Lower lobe of right lung (tissue), 2 donors: ENCODE results near the gene BRAT1. TPM values are rescaled to one million over a fixed set of nuclear protein-coding genes. Genes with fewer than 3 reads are reported as not detected.
A peak's percentile ranks its signal among the peaks of the same experiment; 100 is the strongest.

Source experiments
- ATAC-seq, 2 donors: fragments of 200-7000 bp; cut with Tn5 transposase; one replicate each; pipeline ENCODE4 v1.9.1; 2020 to 2022; ENCODE audit warnings: mild to moderate bottlenecking in 2 of 2, moderate library complexity in 2 of 2
- DNase-seq: peaks from one replicate; pipeline ENCODE4 v3.0.0-alpha.2; 2020
- H3K27ac ChIP-seq: fragments of 200-600 bp; one replicate; pipeline ENCODE4 v1.8.0; 2022
- H3K27me3 ChIP-seq: fragments of 200-600 bp; one replicate; pipeline ENCODE4 v1.8.0; 2022; ENCODE audit warnings: low read depth
- H3K36me3 ChIP-seq: fragments of 200-600 bp; one replicate; pipeline ENCODE4 v1.8.0; 2022; ENCODE audit warnings: mild to moderate bottlenecking
- H3K4me1 ChIP-seq: fragments of 200-600 bp; one replicate; pipeline ENCODE4 v1.8.0; 2022
- H3K4me3 ChIP-seq: fragments of 200-600 bp; one replicate; pipeline ENCODE4 v1.8.0; 2022; ENCODE audit warnings: mild to moderate bottlenecking
- H3K9me3 ChIP-seq: fragments of 200-600 bp; one replicate; pipeline ENCODE4 v1.8.0; 2022
- intact Hi-C: fragments of 100-400 bp; cut with DNase I; formaldehyde crosslinking; loops from one replicate; pipeline ENCODE4 v1.11.0; 2022
- total RNA-seq: library from RNA; stranded (reverse); fragmentation: NEBNext Ultra II Directional; extraction: Animal tissue kit (Norgen Biotek cat#: 25700); gene quantifications from one replicate; pipeline ENCODE4 v1.2.1, GENCODE V29; 2021
- TF ChIP-seq, protein P1 (sequence below): fragments of 200-600 bp; IDR thresholded peaks from one replicate; pipeline ENCODE4 v1.8.0; 2022; ENCODE audit warnings: antibody characterized with exemption, mild to moderate bottlenecking
- donor health status: DM: no; HTN: yes; CAD: no; lungs with severe emphysema.

Gene BRAT1
- total RNA-seq, 1 donor from 2014 or later = 24.4 TPM

DNA sequence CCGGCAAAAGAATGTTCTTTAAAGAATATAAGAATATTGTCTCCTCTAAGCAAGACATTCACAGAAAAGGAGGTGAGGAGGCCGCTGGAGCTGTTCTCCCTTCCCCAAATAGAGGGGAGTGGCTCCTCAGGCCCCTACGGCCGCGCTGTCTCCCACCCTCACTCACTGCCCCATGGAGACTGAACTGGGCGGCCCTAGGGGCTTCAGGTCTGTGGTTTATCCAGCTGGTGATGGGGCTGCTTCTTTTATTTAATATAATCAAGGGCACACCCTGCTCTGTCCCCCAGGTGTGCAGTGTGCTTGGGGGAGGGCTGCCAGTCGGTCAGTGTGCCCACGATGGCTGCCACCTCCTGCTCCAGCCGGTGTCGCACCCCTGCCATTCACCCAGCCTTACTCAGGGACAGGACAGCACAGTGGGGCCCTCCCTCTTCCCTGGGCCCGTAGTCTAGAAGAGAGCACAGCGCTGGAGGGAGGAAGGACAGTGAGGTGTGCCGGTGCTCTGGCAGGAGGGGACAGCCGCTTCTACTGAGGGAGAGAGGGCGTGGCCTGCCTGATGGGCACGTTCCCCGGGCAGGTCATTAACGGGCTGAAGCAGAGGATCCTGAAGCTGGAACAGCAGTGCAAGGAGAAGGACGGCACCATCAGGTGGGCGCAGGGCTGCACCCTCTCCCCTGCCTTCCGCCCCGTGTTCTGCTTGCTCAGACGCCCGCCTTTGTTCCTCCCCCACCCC is 26.8 kb upstream of the BRAT1 start:
- H3K27ac ChIP-seq = no peak overlapping the region
- H3K4me1 ChIP-seq = no peaks in the 10 kb centered on the region
- H3K36me3 ChIP-seq = peaks cover 43% of the 10 kb centered on the region
- H3K27me3 ChIP-seq = no peaks in the 10 kb centered on the region
- ATAC-seq (no peak), DNase-seq (no peak)
- no peaks in the 10 kb centered on the region for H3K9me3 ChIP-seq
- TF ChIP-seq, protein P1, sequence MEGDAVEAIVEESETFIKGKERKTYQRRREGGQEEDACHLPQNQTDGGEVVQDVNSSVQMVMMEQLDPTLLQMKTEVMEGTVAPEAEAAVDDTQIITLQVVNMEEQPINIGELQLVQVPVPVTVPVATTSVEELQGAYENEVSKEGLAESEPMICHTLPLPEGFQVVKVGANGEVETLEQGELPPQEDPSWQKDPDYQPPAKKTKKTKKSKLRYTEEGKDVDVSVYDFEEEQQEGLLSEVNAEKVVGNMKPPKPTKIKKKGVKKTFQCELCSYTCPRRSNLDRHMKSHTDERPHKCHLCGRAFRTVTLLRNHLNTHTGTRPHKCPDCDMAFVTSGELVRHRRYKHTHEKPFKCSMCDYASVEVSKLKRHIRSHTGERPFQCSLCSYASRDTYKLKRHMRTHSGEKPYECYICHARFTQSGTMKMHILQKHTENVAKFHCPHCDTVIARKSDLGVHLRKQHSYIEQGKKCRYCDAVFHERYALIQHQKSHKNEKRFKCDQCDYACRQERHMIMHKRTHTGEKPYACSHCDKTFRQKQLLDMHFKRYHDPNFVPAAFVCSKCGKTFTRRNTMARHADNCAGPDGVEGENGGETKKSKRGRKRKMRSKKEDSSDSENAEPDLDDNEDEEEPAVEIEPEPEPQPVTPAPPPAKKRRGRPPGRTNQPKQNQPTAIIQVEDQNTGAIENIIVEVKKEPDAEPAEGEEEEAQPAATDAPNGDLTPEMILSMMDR = no peak
- intact Hi-C loops = no loop called here
- no peak overlapping the region for H3K4me3 ChIP-seq

DNA sequence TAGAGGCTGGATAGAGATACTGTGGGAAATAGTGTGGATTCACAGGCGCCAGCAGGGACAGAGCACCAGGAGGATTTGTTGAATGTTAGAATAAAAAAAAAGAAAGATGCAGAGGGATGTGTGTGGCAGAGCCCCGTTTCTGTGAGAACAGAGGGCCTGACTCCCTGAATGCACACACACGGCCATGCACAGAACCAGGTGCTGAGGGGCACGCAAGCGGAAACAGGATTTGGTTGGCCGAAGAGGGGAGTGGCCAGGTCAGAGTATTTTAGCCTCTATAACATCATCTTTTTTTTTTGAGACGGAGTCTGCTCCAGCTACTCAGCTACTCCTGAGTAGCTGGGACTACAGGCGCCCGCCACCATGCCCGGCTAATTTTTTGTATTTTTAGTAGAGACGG is 25.3 kb upstream of the BRAT1 start:
- Histone ChIP-seq H3K4me3 (no peak overlapping the region), H3K36me3 (peaks cover 39% of the 10 kb centered on the region), H3K27ac (no peak overlapping the region), H3K9me3 (no peaks in the 10 kb centered on the region), H3K4me1 (no peaks in the 10 kb centered on the region), H3K27me3 (no peaks in the 10 kb centered on the region)
- TF ChIP-seq, protein P1 = no peak
- ATAC-seq (no peak), DNase-seq (no peak)
- intact Hi-C loops = no loop called here

DNA sequence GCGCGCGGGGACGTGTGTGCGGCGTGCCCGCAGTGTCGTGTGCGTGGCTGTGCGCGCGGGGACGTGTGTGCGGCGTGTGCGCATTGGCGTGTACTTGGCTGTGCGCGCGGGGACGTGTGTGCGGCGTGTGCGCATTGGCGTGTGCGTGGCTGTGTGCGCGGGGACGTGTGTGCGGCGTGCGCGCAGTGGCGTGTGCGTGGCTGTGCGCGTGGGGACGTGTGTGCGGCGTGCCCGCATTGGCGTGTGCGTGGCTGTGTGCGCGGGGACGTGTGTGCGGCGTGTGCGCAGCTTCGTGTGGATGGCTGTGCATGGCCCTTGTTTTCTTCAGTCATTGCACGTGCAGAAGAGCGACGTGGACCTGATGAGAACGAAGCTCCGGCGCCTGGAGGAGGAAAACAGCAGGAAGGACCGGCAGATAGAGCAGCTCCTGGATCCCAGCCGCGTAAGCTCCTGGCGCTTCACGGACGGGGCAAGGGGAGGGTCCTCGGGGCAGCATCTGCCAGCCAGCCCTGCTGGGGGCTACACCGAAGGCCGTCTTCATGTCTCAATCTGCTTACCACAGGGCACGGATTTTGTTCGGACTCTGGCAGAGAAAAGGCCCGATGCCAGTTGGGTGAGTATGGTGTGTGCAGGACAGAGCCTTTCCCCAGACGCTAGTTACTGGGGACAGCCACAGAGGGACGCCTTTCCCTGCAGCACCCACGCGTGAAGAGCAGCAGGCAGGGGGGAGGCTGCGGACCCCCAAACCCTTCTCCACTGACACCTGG is 22.8 kb upstream of the BRAT1 start:
- no peaks in the 10 kb centered on the region for H3K9me3 ChIP-seq
- H3K36me3 ChIP-seq = peaks cover 41% of the 10 kb centered on the region
- intact Hi-C loops = no loop called here
- DNase-seq (peak; percentile 21), ATAC-seq (no peak)
- no peaks in the 10 kb centered on the region for H3K27me3 ChIP-seq
- TF ChIP-seq, protein P1 = no peak
- no peak overlapping the region for H3K4me3 ChIP-seq
- H3K4me1 ChIP-seq = no peaks in the 10 kb centered on the region
- no peak overlapping the region for H3K27ac ChIP-seq

DNA sequence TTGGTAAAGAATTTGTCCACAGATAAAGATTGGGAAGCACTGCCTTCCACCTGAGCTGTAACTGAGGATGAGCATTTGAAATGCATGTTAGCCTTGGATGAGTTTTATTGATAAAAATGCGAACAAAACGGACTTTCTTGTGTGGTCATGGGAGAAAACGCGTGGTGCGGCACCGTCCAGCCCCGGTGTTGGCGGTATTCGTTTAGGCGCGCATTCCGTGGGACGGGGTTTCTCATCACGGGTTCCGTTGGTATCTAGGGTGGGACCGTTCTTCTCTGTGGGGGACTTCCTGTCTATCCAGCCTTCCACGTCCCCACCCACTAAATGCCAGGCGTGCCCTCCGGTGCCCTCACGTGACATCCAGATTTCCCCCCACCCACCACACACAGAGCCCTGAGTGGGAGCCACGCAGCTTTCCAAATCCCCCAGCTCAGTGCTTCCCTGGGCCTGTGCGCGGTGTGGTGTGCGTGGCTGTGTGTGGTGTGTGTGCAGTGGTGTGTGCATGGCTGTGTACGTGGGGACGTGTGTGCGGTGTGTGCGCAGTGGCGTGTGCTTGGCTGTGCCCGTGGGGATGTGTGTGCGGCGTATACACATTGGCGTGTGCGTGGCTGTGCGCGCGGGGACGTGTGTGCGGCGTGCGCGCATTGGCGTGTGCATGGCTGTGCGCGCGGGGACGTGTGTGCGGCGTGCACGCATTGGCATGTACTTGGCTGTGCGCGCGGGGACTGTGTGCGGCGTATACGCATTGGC is 21.6 kb upstream of the BRAT1 start:
- Histone ChIP-seq H3K36me3 (peaks cover 52% of the 10 kb centered on the region), H3K4me3 (no peak overlapping the region), H3K4me1 (no peaks in the 10 kb centered on the region), H3K9me3 (no peaks in the 10 kb centered on the region), H3K27me3 (no peaks in the 10 kb centered on the region), H3K27ac (no peak overlapping the region)
- intact Hi-C loops = no loop called here
- TF ChIP-seq, protein P1 = no peak
- DNase-seq (peak; percentile 21), ATAC-seq (no peak)

DNA sequence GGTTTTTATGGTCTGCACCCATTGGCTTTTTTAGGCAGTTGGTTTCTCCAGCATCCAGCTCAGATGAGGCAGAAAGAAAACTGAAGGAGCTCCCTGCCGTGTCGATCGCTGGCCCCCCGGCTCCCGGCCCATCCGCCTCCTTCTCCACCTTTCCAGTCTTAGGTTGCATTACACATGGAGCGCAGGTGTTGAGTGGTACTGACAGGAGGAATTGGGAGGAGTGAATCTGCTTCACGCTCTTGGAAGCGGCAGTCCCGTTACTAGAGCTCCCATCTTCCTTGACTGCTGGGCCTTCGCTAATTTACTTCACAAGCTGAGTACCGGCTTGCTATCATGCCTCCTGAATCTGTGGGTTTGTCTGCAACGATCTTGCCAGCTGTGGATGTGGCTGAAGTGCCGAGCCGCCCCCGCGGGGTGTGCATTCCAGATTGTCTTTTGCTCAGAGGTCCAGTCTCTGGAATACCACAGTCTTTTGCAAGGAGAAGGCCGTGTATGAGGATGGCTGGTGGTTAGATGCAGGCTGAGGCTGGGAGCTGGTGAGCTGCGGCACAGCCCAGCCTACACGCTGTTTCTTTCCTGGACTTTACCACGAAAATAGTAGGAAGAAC is 20.5 kb upstream of the BRAT1 start:
- peak; percentile 6 for DNase-seq
- Histone ChIP-seq H3K27me3 (no peaks in the 10 kb centered on the region), H3K36me3 (peaks cover 58% of the 10 kb centered on the region), H3K27ac (no peak overlapping the region), H3K9me3 (no peaks in the 10 kb centered on the region), H3K4me1 (no peaks in the 10 kb centered on the region), H3K4me3 (no peak overlapping the region)
- intact Hi-C loops = no loop called here
- no peak for ATAC-seq
- TF ChIP-seq, protein P1 = no peak
